Common myeloid progenitor, CD34-positive (primary cell): ENCODE results near the gene C4orf50.

ENCODE experiments used
- CTCF ChIA-PET: fragments of 350-600 bp; sonication (Branson Sonifier 250); formaldehyde crosslinking; loops from one replicate; lab custom pipeline; 2021; ENCODE audit warnings: antibody characterized with exemption; lab: Charles Lee
- POLR2A ChIA-PET: fragments of 350-600 bp; sonication (Branson Sonifier 250); formaldehyde crosslinking; loops from one replicate; lab custom pipeline; 2021; ENCODE audit warnings: antibody characterized with exemption; lab: Charles Lee
- DNase-seq, 3 donors: peaks; one replicate each; pipeline versions ENCODE4 v3.0.0 to v3.0.0-alpha.2; 2013
- H3K27ac ChIP-seq, 2 experiments: 1 replicate in 1 of 2; 2 replicates in 1 of 2; pipeline ENCODE4 v1.7.0; 2013; ENCODE audit warnings: inconsistent platforms in 2 of 2, low read length in 2 of 2, mild to moderate bottlenecking in 2 of 2, low read depth in 1 of 2, moderate library complexity in 1 of 2; ENCODE audit not compliant: severe bottlenecking in 2 of 2, insufficient read depth in 1 of 2, poor library complexity in 1 of 2
- H3K27me3 ChIP-seq, 5 experiments: replicated peaks in 2 of 5; 1 replicate in 3 of 5; 2 replicates in 2 of 5; pipeline versions ENCODE4 v1.6.1 to v1.7.0; 2013; ENCODE audit warnings: low read length in 4 of 5, mild to moderate bottlenecking in 2 of 5, moderate library complexity in 2 of 5, inconsistent platforms in 1 of 5; ENCODE audit not compliant: insufficient read depth in 5 of 5, control insufficient read depth in 4 of 5
- H3K36me3 ChIP-seq, 4 experiments: 1 replicate in 2 of 4; 2 replicates in 2 of 4; pipeline versions ENCODE4 v1.6.1 to v1.7.0; 2013; ENCODE audit warnings: low read length in 3 of 4, control low read depth in 1 of 4, mild to moderate bottlenecking in 1 of 4; ENCODE audit not compliant: control insufficient read depth in 4 of 4, insufficient read depth in 4 of 4
- H3K4me1 ChIP-seq, 4 experiments: 1 replicate in 3 of 4; 2 replicates in 1 of 4; pipeline versions ENCODE4 v1.6.1 to v1.7.1; 2013; ENCODE audit warnings: low read length in 3 of 4, mild to moderate bottlenecking in 3 of 4, control low read depth in 1 of 4, inconsistent platforms in 1 of 4, moderate library complexity in 1 of 4; ENCODE audit not compliant: control insufficient read depth in 4 of 4, insufficient read depth in 4 of 4; ENCODE audit errors: control extremely low read depth in 1 of 4
- H3K4me3 ChIP-seq, 7 experiments: 1 replicate in 4 of 7; 2 replicates in 3 of 7; pipeline versions ENCODE4 v1.5.1 to v1.7.0; 2013; ENCODE audit warnings: mild to moderate bottlenecking in 7 of 7, low read length in 6 of 7, moderate library complexity in 6 of 7, inconsistent platforms in 2 of 7, low read depth in 2 of 7, control low read depth in 1 of 7; ENCODE audit not compliant: insufficient read depth in 4 of 7, control insufficient read depth in 1 of 7; ENCODE audit errors: extremely low read depth in 1 of 7
- H3K9me3 ChIP-seq, 5 experiments: 1 replicate in 4 of 5; 2 replicates in 1 of 5; pipeline versions ENCODE4 v1.6.1 to v1.7.1; 2013; ENCODE audit warnings: low read length in 4 of 5, mild to moderate bottlenecking in 2 of 5, inconsistent platforms in 1 of 5, low read depth in 1 of 5, moderate library complexity in 1 of 5; ENCODE audit not compliant: control insufficient read depth in 4 of 5, insufficient read depth in 2 of 5; ENCODE audit errors: control extremely low read depth in 1 of 5
- WGBS: methylation state at CpG from one replicate; pipeline ENCODE4 v1.1.5; 2013; ENCODE audit not compliant: insufficient coverage; 5-methylcytosine and 5-hydroxymethylcytosine counted together

C4orf50 gene

DNA sequence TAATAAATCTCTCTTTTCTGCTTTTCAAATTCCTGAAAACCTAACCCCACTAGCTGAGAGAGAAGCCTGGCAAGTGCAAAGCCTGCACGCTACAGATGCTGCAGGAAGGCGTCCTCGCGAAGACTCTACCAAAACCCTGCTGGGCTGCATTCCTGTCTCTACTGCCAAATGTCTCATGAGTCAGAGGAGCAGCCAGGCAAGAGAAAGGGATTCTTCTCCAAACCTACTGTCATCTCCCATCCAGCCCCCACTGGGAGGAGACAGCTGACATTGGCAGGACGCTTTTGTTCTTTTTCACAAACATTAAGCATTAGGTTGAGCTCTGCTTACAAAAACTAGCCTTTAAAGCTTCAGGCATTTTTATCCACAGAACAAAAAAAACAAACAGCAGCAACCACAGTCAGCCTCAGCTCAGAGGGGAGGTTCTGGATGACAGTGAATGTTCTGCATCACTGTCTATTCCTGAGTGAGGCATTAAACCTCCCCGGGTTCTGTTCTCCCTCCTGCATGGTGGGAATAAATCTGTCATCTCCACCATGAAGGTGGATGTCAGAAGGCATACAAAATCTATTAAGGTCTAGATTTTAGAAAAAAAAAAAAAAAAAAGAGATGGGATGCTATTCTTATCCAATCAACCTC is 143.3 kb downstream of the C4orf50 start:
- peaks cover 0 to 52% (median 3%) of the 10 kb centered on the region in 5 experiments for H3K27me3 ChIP-seq
- no peak overlapping the region for H3K27ac ChIP-seq
- no peak overlapping the region for H3K4me3 ChIP-seq
- peaks cover 0 to 13% (median 3%) of the 10 kb centered on the region in 5 experiments for H3K9me3 ChIP-seq
- H3K36me3 ChIP-seq = no peaks in the 10 kb centered on the region
- POLR2A ChIA-PET = no interaction called here
- WGBS = 80% methylated on average over 2 of the region's 6 CpGs
- CTCF ChIA-PET = interaction anchor here (0.6 kb wide), 1 partner anchor 17 kb away, joined by 3 read pairs; no protein-coding TSS in a partner anchor
- peaks cover 0 to 7% (median 0%) of the 10 kb centered on the region in 4 experiments for H3K4me1 ChIP-seq
- no peak for DNase-seq

DNA sequence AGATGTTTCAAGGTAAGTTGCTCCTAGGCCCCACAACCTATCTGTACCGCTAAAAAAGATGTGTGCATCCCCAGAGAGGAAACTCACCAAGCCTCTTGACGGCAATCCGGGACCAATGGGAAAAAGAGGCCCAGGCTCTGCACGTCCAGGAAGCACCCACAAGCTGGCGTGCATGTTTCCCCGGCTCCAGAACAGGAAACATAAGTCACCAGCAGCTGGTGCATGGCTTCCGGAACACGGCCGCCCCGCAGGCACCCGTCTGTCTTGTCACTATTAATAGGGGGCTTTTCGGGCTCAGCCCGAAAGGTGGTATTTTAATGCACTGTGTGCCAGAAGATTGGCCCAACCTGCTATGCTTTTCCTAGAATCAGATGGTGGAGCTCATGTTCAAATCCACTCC is 147.5 kb downstream of the C4orf50 start:
- Histone ChIP-seq H3K36me3 (no peaks in the 10 kb centered on the region), H3K9me3 (peaks cover 0 to 13% (median 3%) of the 10 kb centered on the region in 5 experiments), H3K4me3 (no peak overlapping the region), H3K4me1 (peaks cover 0 to 16% (median 10%) of the 10 kb centered on the region in 4 experiments), H3K27ac (no peak overlapping the region), H3K27me3 (peaks cover 0 to 30% (median 7%) of the 10 kb centered on the region in 5 experiments)
- 6% methylated on average over 12 of the region's 13 CpGs for WGBS
- POLR2A ChIA-PET = no interaction called here
- peak in 2 of 3 donors; percentile 64 to 71 for DNase-seq
- CTCF ChIA-PET = no interaction called here

DNA sequence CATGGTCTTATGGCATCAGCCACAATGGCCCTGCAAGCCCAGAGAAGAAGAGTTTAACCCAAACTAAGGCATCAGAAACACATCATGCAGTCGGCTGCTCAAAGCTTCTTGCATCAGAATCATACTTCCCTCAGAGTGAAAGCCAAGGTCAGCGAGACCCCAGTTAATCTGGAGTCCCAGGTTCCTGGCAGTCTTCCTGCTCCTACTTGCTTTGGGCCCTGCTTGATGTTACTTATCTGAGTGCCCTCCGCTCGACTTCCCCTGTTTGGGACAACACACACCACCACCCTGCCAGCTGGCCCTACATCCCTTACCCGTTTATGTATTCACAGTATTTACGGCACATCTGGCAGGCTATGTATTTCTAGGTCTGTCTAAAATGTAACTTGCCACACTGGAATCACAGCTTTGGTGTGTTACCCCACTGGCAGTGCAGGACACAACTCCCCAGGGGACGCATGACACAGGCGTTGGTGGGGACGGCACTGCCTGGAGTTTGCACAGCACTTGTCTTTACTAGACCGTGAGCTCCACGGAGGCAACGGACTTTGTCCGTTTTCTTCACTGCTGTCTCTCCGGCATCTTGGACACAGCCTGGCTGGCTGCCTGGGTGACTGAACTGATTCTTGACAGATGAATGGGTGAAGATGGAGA is 148.1 kb downstream of the C4orf50 start:
- no peaks in the 10 kb centered on the region for H3K36me3 ChIP-seq
- CTCF ChIA-PET = no interaction called here

DNA sequence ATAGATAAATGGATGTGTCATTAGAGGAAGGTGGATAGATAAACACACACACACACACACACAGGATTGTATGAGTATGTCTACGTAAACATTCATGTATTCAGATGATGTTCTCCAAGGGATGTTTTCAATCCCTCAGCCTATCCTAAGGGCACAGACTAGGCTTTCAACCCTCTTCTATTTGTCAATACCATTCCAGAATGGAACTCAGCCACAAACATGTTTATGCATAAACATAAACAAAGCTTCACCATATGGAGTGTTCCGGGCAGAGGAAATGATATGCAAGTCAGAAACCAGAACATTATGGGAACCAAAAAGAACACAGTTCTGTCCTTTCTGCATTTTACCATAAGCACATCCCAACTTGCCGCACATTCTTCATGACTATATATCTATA is 150.4 kb downstream of the C4orf50 start:
- Histone ChIP-seq H3K27me3 (peaks cover 0 to 25% (median 9%) of the 10 kb centered on the region in 5 experiments), H3K9me3 (peaks cover 0 to 11% (median 3%) of the 10 kb centered on the region in 5 experiments), H3K4me3 (no peak overlapping the region), H3K27ac (no peak overlapping the region), H3K36me3 (no peaks in the 10 kb centered on the region), H3K4me1 (peaks cover 0 to 21% (median 15%) of the 10 kb centered on the region in 4 experiments)
- CTCF ChIA-PET = no interaction called here
- WGBS = no CpG with 5 or more reads among the region's 3 CpGs
- POLR2A ChIA-PET = no interaction called here
- no peak for DNase-seq

More for the DNA sequence above, 148.1 kb downstream of the C4orf50 start:
- Histone ChIP-seq H3K9me3 (peaks cover 0 to 13% (median 3%) of the 10 kb centered on the region in 5 experiments), H3K4me1 (peaks cover 0 to 17% (median 12%) of the 10 kb centered on the region in 4 experiments), H3K27me3 (peaks cover 0 to 30% (median 7%) of the 10 kb centered on the region in 5 experiments), H3K27ac (no peak overlapping the region), H3K4me3 (no peak overlapping the region)
- 92% methylated on average over 12 of the region's 14 CpGs for WGBS
- POLR2A ChIA-PET = no interaction called here
- peak in 1 of 3 donors; percentile 9 for DNase-seq

DNA sequence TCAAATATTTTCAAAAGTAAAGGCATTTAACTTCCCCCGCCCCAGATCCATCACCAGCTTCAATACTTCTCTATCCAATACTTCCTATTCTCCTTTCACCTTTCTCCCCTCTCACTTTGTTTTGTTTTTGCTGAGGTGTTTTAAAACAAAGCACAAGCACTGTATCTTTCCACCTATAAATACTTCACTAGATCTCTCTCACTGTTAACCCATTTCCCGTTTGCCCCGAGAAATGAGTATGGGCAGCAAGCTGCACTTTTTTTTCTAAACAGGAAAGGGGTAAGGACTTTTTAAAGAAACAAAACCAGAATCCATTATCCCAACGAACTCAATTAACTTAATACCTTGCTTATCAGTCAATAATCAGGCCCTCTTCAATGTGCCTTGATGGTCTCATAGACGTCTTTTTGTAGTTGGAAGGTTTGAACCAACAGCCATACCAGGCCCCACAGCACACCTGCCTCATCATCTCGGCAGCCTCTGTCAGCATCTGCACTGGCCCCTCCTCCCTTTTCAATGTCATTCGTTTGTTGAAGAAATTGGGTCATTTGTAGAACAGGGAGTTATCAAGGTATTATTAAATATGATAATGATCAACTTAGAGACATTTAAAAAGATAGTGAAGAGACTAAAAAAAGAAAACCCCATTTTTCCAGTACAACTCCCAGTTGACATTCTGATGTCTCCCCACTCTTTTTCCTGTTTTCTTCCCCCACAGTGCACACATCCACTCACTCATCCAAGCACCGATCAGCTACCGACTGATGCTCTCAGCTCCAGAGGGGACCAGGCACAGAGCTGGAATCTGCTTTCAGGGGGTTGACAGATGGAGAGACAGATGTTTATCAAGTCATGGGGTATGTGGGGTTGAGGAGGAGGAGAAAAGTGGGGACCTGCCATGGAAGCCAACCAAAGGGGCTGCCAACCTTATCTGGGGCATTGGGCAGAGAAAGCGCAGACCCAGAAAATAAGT is 151.1 kb downstream of the C4orf50 start:
- H3K9me3 ChIP-seq = peaks cover 0 to 7% (median 3%) of the 10 kb centered on the region in 5 experiments
- ChIA-PET CTCF (interaction anchor here (1.0 kb wide), 1 partner anchor 38 kb away, joined by 3 read pairs; no protein-coding TSS in a partner anchor), POLR2A (no interaction called here)
- DNase-seq = no peak
- no peak overlapping the region for H3K4me3 ChIP-seq
- WGBS = 86% methylated on average over 1 of the region's 10 CpGs
- H3K27ac ChIP-seq = no peak overlapping the region
- H3K4me1 ChIP-seq = peaks cover 0 to 21% (median 15%) of the 10 kb centered on the region in 4 experiments
- H3K36me3 ChIP-seq = no peaks in the 10 kb centered on the region
- peaks cover 0 to 27% (median 9%) of the 10 kb centered on the region in 5 experiments for H3K27me3 ChIP-seq

DNA sequence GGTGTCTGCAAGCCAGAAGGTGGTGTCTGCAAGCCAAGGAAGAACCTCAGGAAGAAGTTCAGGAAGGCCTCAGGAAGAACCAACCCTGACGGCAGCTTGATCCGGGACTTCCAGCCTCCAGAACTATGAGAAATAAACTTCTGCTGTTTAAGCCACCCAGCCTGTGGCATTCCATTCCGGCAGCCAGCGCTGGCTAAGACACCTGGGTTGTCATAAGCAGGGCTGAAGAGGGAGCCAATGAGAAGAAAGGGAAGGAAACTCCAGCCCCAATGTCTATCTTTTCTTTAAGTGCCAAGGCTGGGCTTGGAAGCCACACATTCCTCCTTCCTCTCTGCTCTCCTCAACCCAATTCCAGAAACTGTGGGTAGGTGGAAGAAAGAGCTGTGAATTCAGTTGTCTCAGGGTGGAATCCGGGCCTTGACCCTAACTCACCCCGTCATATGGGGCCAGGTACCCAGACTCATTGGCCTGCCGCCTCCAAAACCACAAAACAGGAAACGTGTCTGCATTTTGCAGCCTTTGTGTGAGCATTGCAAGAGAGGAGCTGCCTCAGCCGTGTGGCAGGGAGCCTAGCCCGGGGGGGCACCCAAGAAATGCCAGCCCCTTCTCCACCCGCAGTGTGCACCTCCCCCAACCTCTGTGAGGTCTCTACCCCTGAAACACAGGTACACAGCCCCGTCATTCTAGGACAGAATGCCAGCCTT is 152.2 kb downstream of the C4orf50 start:
- peak; percentile 35 to 78 (median 62) for DNase-seq
- Histone ChIP-seq H3K27me3 (peaks cover 0 to 34% (median 9%) of the 10 kb centered on the region in 5 experiments), H3K4me3 (peak overlapping the region in 4 of 7 experiments; percentile 17 to 60 (median 27)), H3K27ac (no peak overlapping the region), H3K9me3 (peaks cover 0 to 5% (median 3%) of the 10 kb centered on the region in 5 experiments), H3K4me1 (peaks cover 0 to 21% (median 15%) of the 10 kb centered on the region in 4 experiments), H3K36me3 (no peaks in the 10 kb centered on the region)
- ChIA-PET CTCF (interaction anchor here (1.0 kb wide), 1 partner anchor 37 kb away, joined by 3 read pairs; no protein-coding TSS in a partner anchor), POLR2A (no interaction called here)
- 10% methylated on average over 12 of the region's 12 CpGs for WGBS
